WTC11 (cell line): ENCODE results near the gene PLXNA1. TPM values are rescaled to one million over a fixed set of nuclear protein-coding genes. Genes with fewer than 3 reads are reported as not detected.

Source experiments
- ATAC-seq: fragments of 200-7000 bp; cut with Tn5 transposase; 2 replicates; pipeline ENCODE4 v1.10.0; 2021; ENCODE audit warnings: mild to moderate bottlenecking, moderate library complexity
- CTCF ChIA-PET: fragments of 300-600 bp; sonication (Branson Sonifier 250); formaldehyde crosslinking; loops from one replicate; lab custom pipeline; 2021; ENCODE audit warnings: antibody characterized with exemption; lab: Charles Lee
- POLR2A ChIA-PET: fragments of 350-600 bp; sonication (Branson Sonifier 250); formaldehyde crosslinking; loops from one replicate; lab custom pipeline; 2021; ENCODE audit warnings: antibody characterized with exemption; lab: Charles Lee
- DNase-seq: peaks from one replicate; pipeline ENCODE4 v3.0.0; 2021; ENCODE audit warnings: low spot score
- H3K27ac Mint-ChIP-seq: 2 replicates; pipeline ENCODE4 v1.8.0; 2021; ENCODE audit warnings: mixed read lengths
- H3K27me3 Mint-ChIP-seq: 2 replicates; pipeline ENCODE4 v1.8.0; 2021; ENCODE audit warnings: low read depth, mild to moderate bottlenecking, moderate library complexity, mixed read lengths
- H3K36me3 Mint-ChIP-seq: 2 replicates; pipeline ENCODE4 v1.8.0; 2021; ENCODE audit warnings: mixed read lengths
- H3K4me1 Mint-ChIP-seq: 2 replicates; pipeline ENCODE4 v1.8.0; 2022; ENCODE audit warnings: mixed read lengths
- H3K4me3 Mint-ChIP-seq: 2 replicates; pipeline ENCODE4 v1.8.0; 2021; ENCODE audit warnings: mild to moderate bottlenecking, moderate library complexity, mixed read lengths
- H3K9me3 Mint-ChIP-seq: 2 replicates; pipeline ENCODE4 v1.8.0; 2021; ENCODE audit warnings: mixed read lengths
- AR ChIP-seq: fragments of 250-450 bp; sonication (Bioruptor Pico); IDR thresholded peaks from 2 replicates; pipeline ENCODE4 v1.9.0; 2021; ENCODE audit warnings: mild to moderate bottlenecking
- ARID4B ChIP-seq: sonication (generic); formaldehyde crosslinking; IDR thresholded peaks from 2 replicates; pipeline ENCODE4 v1.8.0; 2023; ENCODE audit warnings: missing genetic modification reagents, mild to moderate bottlenecking, borderline replicate concordance
- CBFB ChIP-seq: sonication (generic); formaldehyde crosslinking; IDR thresholded peaks from 2 replicates; pipeline ENCODE4 v1.8.1; 2022; ENCODE audit warnings: mild to moderate bottlenecking, low read depth, missing genetic modification reagents
- EMX1 ChIP-seq: fragments of 250-450 bp; sonication (Bioruptor Pico); IDR thresholded peaks from 2 replicates; pipeline ENCODE4 v1.8.0; 2021; ENCODE audit warnings: mild to moderate bottlenecking
- ESRRA ChIP-seq: sonication (generic); formaldehyde crosslinking; IDR thresholded peaks from 2 replicates; pipeline ENCODE4 v1.8.1; 2022; ENCODE audit warnings: mild to moderate bottlenecking, missing genetic modification reagents, borderline replicate concordance
- GRHL2 ChIP-seq: fragments of 250-450 bp; sonication (Bioruptor Pico); IDR thresholded peaks from 2 replicates; pipeline ENCODE4 v1.8.0; 2022; ENCODE audit warnings: mild to moderate bottlenecking, moderate library complexity; ENCODE audit not compliant: insufficient replicate concordance, severe bottlenecking
- NR3C1 ChIP-seq: sonication (generic); formaldehyde crosslinking; conservative IDR thresholded peaks from 2 replicates; pipeline ENCODE4 v1.8.1; 2023; ENCODE audit warnings: low read depth, mild to moderate bottlenecking, missing genetic modification reagents
- ZNF121 ChIP-seq: sonication (generic); formaldehyde crosslinking; IDR thresholded peaks from 2 replicates; pipeline ENCODE4 v1.8.0; 2023; ENCODE audit warnings: missing genetic modification reagents
- ZNF138 ChIP-seq: sonication (generic); formaldehyde crosslinking; conservative IDR thresholded peaks from 2 replicates; pipeline ENCODE4 v1.8.1; 2022; ENCODE audit warnings: mild to moderate bottlenecking, moderate library complexity, missing genetic modification reagents
- total RNA-seq: library from RNA; stranded (reverse); gene quantifications from 3 replicates; pipeline ENCODE4 v1.2.3, GENCODE V29; 2021
- TF ChIP-seq, protein P1 (sequence below): sonication (generic); formaldehyde crosslinking; IDR thresholded peaks from 2 replicates; pipeline ENCODE4 v1.8.1; 2023; ENCODE audit warnings: mild to moderate bottlenecking, missing genetic modification reagents, borderline replicate concordance
- TF ChIP-seq, protein P2 (sequence below): sonication (generic); formaldehyde crosslinking; IDR thresholded peaks from 2 replicates; pipeline ENCODE4 v1.8.1; 2023; ENCODE audit warnings: mild to moderate bottlenecking, missing genetic modification reagents, moderate library complexity

The PLXNA1 gene
- total RNA-seq, 1 experiment from 2014 or later = 53.8 TPM

DNA sequence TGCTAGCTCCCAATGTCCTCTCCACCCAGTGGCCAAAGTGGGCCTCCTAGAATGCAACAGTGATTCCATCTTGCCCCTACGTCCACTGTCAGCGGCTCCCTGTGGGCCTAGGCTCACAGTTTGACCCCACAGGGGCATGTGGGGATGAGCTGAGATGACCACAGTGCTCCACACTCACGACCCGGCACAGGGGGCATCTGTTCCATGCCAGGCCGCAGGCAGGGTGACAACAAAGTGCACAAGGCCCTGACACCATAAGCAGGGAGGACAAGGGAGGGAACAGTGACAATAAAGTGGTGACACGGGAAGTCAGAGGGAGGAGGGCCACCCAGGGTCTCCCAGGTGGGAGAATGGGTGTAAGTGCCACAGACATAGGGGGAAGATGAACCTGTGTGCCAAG lies 5.1 kb upstream of the PLXNA1 start (continued):
- TF ChIP-seq, protein P1, sequence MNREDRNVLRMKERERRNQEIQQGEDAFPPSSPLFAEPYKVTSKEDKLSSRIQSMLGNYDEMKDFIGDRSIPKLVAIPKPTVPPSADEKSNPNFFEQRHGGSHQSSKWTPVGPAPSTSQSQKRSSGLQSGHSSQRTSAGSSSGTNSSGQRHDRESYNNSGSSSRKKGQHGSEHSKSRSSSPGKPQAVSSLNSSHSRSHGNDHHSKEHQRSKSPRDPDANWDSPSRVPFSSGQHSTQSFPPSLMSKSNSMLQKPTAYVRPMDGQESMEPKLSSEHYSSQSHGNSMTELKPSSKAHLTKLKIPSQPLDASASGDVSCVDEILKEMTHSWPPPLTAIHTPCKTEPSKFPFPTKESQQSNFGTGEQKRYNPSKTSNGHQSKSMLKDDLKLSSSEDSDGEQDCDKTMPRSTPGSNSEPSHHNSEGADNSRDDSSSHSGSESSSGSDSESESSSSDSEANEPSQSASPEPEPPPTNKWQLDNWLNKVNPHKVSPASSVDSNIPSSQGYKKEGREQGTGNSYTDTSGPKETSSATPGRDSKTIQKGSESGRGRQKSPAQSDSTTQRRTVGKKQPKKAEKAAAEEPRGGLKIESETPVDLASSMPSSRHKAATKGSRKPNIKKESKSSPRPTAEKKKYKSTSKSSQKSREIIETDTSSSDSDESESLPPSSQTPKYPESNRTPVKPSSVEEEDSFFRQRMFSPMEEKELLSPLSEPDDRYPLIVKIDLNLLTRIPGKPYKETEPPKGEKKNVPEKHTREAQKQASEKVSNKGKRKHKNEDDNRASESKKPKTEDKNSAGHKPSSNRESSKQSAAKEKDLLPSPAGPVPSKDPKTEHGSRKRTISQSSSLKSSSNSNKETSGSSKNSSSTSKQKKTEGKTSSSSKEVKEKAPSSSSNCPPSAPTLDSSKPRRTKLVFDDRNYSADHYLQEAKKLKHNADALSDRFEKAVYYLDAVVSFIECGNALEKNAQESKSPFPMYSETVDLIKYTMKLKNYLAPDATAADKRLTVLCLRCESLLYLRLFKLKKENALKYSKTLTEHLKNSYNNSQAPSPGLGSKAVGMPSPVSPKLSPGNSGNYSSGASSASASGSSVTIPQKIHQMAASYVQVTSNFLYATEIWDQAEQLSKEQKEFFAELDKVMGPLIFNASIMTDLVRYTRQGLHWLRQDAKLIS (CRISPR knock-in tag) = no peak
- TF ChIP-seq, all 79 proteins: peak for 0

GRCh38 chr3:126978291-126978690 lies 4.6 kb upstream of the PLXNA1 start:
- ChIA-PET POLR2A (no interaction called here), CTCF (interaction anchor here (1.1 to 1.3 kb wide), 2 partner anchors 24 to 227 kb away, joined by 4 to 5 read pairs; no protein-coding TSS in a partner anchor)
- H3K36me3 Mint-ChIP-seq = peaks cover 10% of the 10 kb centered on the region
- TF ChIP-seq, protein P2, sequence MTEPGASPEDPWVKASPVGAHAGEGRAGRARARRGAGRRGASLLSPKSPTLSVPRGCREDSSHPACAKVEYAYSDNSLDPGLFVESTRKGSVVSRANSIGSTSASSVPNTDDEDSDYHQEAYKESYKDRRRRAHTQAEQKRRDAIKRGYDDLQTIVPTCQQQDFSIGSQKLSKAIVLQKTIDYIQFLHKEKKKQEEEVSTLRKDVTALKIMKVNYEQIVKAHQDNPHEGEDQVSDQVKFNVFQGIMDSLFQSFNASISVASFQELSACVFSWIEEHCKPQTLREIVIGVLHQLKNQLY (CRISPR knock-in tag) = no peak
- TF ChIP-seq EMX1 (CRISPR knock-in tag) (no peak), NR3C1 (CRISPR knock-in tag) (no peak), ZNF138 (CRISPR knock-in tag) (no peak), AR (CRISPR knock-in tag) (no peak), ARID4B (CRISPR knock-in tag) (no peak), CBFB (no peak), ESRRA (no peak), GRHL2 (CRISPR knock-in tag) (no peak), ZNF121 (CRISPR knock-in tag) (no peak)
- no peak overlapping the region for H3K27ac Mint-ChIP-seq
- peaks cover 26% of the 10 kb centered on the region for H3K27me3 Mint-ChIP-seq
- ATAC-seq (no peak), DNase-seq (no peak)
- H3K4me3 Mint-ChIP-seq = no peak overlapping the region
- peaks cover 21% of the 10 kb centered on the region for H3K9me3 Mint-ChIP-seq
- peaks cover 7% of the 10 kb centered on the region for H3K4me1 Mint-ChIP-seq
